ENCODE data around the gene CMSS1.
A peak's percentile ranks its signal among the peaks of the same experiment; 100 is the strongest.
"Not testable (repeated sequence)": the region's sequence is repeated elsewhere in the genome, so short reads cannot be mapped to it uniquely, and the experiment has no call there.

Gene CMSS1

DNA sequence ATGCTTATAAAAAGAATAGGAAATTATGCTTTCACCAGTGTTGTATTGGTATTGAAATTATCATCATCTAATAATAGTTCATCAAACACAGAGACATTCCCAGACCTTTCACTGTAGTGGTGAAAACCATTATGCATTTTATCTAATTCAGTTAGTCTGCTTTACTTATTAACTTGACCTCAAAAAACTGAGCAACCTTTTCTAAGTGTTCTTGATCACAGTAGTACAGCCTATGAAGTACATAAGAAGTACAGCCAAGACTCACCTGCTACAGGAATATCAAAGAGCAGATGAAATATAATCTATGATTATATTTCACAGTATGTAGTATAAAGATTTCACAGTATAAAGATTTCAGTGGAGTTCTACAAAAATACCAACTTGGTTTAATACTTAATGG, 221.4 kb downstream of the CMSS1 start:
- DNase-seq: no peak

DNA sequence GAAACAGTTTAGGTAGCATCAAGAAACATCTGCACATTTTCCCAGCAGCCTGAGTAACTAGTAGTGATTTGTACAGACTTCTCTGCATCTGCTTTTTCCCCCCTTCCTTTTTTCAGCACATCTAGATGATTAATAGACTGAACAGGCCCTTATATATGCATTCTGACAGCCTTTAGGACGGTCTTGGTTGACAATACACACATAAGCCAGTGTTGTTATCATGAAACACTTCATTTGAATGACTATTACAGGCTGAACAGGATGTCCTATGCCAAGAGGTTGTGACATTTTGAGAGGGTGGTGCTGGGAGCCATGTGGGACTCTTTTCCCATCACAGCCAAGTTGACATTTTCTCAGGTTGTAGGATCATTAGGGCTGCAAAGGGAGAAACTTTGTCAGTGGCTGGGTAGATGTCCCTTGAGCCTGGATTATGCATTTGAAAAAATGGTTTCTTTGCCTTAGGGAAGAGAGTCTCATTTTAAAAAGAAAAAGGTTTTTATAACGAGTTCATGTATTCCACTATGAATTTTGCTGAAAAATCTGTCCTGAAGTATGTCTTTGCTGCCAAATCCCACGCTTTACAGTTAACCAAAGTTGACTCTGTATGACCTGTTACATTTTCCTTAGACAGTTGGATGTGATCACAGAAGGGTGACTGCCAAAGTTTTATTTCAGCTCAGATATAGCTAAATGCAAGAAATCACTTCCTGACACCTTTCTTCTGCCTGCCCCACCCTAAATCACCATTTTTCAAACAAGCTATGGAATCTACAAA, 223.0 kb downstream of the CMSS1 start:
- DNase-seq: no peak

DNA sequence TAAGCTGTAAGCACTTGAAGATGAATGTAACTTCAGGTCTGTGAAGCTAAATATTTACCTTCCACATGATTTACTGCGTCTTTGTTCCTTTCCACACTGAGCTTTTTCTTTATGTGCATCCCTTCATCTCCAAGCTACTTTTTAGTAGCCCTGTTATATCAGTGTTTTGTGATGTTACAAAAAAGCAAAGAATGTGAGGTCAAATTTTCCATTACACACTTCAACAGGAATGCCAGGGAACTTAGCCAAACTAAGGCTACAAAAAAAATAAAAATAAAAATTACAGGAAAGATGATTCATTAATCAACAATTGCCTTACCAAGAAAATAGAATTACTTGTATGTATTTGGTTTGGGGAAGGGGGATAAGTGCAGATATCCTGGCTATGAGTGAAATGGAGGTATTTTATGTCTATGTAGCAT, 223.7 kb downstream of the CMSS1 start:
- no peak for DNase-seq

DNA sequence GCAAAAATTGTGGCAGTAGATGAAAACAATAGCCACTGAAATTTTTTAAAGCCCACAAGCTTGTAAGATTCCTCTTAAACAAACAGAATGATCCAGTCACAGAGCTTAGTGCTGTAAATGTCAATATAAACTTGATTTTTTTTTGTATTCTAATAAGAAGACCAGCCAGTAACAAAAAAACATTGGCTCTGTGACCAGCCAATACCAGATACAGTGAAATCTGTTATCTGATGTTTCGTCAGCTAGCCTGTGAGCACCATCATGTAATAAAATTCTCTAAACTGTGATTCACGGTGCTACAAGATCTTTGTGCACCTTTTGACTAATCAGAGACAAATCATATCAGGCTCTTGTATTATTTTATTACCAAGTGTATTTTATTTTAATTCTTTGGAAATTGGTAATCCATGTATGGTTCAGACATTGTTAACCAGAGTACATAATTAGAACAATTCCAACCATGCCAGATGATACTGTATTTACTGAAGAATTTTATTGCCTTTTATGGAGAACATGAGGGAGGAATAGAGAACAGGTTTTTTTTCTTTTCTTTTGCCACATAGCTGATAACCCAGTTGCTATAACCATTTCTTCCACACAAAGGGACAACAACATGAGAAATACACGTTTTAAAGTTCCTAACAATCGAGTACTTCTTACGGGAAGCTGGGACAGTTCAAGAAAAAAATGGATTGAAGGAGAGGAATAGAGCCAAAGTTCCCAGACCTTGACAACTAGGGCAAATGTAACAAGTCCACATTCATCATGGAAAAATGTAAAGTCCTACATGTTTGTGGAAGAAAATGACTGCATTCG, 224.7 kb downstream of the CMSS1 start:
- DNase-seq: no peak

DNA sequence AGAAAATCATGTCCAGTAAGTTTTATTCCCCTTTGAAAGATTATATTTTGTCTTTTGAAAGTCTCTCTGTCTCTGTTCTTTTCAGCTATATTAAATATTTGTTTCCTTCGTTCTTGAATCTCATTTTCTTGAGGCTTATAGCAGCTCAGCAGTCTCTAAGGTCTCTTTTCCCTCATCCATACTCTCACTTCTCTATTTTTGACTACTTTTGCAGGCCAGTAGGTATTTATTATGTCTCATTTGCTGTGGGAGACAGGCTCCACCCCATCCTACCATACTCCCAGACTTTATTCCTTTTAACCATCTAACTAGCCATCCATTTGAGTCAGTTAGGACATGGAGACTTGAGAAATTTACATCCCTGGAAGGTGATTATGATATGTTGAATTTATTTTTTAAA, 225.6 kb downstream of the CMSS1 start:
- no peak for DNase-seq

DNA sequence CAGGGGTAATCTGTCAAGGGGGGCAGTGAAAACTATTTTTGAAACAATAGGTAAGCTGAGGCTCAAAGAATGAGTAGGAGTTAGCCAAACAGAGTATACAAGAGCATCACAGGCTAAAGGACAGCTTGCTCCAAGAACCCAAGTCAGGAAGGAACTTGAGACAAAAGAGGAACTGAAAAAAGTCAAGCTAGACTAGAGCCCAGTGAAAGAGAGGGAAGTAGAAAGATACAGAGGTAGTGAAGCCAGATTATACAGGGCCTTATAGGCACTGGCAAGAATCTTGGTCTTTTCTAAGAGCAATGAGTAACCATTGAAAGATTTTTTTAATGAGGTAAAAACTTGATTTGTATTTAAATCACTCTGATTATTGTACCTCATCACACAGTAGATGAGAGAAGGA, 226.7 kb downstream of the CMSS1 start:
- DNase-seq: no peak

DNA sequence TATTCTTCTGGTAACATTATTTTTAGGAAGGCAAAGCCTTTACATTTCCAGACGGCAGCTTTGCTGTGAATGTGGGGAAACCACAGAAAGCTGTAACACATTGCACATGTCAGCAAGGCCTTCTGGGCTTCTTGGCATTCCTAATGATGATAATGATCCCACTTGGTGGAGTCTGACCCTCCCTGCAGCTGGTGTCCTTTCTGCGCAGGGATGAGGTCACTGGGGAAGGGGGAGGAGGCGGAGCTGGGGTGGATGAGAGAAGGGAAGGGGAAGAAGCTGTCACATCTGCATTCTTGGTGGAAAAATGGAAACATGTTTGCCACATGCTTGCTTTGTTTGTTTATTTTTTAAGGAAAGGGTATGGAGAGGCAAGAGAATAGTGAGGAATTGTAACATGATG, 228.0 kb downstream of the CMSS1 start:
- DNase-seq: no peak

DNA sequence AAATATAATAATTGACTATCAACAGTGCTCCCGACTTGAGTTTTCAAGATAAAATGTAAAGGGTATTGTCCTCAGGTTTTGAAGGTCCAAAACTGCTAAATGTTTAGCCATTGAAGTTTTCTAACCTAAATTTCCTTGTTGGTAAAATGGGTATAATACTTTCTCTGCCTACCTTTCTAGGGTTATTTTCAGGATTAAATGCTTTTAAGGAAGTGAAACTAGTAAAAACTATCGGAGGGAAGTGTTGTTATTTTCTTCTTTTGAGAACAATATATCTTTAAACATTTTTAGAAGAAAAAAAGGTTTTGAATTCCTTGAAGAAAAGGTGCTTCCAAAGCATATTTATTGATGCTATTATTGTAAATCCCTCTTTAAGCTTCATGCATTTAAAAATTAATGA, 229.3 kb downstream of the CMSS1 start:
- DNase-seq: no peak

DNA sequence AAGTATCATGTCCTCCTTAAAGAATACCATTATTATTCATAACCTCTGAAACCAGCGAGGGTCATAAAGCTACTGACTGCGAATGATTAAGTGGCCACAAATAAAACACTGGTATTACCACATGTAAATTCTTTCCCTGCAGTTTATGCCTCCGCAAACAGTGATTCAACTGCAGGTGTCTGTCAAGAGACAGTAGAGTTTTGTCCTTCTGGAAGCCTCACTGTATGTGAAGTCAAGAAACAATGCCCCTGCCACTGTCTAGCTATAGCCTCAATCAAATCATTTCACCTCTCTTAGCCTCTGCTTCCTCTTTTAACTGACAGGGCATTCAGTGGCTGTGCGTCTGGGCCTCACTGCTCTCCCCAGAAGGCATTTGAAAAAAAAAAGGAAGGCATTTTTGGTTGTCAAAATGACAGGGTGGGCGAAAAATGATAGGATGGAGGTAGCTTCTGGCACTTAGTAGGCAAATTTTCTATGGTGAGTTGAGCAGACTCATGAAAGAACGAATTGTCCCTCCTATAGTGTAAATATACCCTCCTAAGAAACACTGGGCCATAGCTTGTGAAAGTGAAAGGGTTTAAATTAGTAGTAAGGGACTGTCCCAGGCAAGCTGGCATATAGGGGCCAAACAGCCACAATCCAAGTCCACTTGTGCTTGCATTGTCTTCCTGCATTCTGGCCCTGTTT, 229.9 kb downstream of the CMSS1 start:
- peak; percentile 59 for DNase-seq

DNA sequence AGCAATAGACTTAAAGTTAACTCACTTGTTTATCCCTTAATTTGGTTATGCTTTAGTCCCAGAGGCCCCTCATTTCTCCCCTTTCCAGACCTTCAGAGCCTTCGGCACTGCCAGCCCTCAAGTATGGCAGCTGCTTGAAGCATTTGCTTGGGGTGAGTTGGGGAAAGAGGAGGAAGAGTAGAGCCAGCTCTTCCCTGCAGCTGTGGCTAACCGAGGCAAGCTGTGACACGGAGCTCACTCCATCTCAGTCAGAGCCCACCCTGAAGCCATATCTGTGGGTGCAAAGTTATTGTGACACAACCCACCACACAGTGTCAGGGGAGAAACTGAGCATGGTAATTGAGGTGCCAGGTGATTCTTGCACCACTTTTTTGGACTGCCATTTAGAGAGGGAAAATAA, 230.6 kb downstream of the CMSS1 start:
- no peak for DNase-seq

DNA sequence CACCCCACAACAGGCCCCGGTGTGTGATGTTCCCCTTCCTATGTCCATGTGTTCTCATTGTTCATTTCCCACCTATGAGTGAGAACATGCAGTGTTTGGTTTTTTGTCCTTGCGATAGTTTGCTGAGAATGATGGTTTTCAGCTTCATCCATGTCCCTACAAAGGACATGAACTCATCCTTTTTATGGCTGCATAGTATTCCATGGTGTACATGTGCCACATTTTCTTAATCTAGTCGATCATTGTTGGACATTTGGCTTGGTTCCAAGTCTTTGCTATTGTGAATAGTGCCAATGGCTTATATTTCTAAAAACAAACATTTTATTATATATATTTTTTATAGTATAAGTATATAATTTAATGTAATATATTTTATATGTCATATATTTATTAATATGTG, 233.9 kb downstream of the CMSS1 start:
- not testable (repeated sequence) for DNase-seq

DNA sequence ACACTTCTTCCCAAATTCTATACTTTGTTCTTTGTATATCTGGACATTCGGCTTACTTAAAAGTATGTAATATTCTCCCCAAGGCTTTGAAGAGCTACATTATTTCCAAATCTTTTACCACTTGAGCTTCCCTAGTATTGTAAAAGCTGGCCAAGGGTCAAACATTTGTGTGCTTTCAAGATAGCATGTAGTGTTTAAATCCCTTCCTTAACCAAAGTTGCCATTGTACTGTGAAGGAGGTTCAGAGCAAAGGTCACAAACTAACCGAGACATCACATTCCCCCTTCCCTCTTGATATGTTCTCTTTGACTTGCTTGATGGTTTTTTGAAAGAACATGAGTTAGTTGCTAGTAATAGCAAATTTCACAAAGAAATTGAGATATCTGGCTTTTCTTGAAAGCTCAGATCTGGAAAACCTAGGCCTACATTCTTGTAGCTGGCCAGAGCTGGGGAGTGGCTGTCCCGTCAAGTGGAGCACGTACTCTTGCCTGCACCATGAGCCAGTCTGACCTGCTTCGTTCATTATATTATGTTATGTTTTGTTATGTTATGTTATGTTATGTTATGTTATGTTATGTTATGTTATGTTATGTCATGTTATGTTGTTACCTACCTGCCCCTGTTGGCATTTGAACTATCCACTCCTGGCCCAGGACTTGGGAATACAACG, 236.4 kb downstream of the CMSS1 start:
- no peak for DNase-seq

DNA sequence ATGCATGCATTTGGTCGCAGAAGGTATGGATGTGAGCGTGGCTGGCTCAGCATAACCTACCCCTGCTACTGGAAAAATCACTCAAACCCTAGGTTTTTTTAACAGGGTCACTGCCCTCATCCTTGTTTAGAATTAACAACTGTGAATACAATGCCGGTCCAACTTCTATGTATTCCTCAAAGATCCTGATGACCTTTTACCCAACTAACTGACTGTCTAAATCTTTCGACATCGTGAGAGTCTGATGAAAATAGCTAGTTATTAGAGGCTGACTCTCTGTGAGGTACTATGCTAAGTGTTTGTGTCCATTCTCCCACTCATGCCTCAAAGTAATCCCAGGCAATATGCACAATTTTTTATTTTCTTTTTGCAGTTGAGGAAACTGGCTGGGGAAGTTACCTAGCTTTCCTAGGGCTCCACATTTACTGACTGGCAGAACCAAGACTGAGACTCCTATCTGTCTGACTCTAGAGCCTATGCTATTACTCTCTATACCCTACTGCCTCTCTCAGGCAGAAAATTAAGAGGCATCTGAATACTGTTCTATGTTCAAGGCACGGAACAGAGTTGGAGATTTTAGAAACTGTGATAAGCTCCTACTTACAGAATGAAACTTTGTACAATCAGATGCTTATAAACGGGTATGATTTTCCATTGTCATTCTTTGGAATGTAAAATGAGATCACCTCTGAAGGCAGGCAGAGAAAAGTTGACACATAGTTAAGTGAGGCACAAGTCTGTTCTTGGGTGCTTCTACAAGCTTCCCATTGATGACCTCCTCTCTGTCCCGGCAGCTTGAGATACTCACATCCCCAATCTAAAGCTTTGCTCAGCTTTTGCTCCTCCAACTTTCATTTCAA, 240.3 kb downstream of the CMSS1 start:
- DNase-seq: no peak

DNA sequence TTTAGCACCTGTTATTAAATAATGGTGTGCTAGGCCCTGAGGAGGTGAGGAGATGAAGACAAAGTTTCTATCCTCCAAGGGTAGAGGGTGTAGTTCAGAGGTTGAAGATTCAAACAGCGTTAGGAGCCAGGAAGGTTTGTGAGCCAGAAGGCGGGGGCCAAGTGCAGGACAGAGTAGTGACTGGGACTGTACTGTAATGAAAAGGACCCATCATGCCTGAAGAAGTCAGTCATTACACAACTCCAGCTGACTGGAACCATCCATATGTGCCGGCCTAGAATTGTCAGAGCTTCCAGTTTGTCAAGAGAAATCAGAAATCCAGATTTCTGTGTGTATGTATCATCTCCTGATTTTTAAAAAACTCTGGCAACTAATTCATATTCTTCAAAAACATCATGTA, 241.8 kb downstream of the CMSS1 start:
- DNase-seq: no peak

DNA sequence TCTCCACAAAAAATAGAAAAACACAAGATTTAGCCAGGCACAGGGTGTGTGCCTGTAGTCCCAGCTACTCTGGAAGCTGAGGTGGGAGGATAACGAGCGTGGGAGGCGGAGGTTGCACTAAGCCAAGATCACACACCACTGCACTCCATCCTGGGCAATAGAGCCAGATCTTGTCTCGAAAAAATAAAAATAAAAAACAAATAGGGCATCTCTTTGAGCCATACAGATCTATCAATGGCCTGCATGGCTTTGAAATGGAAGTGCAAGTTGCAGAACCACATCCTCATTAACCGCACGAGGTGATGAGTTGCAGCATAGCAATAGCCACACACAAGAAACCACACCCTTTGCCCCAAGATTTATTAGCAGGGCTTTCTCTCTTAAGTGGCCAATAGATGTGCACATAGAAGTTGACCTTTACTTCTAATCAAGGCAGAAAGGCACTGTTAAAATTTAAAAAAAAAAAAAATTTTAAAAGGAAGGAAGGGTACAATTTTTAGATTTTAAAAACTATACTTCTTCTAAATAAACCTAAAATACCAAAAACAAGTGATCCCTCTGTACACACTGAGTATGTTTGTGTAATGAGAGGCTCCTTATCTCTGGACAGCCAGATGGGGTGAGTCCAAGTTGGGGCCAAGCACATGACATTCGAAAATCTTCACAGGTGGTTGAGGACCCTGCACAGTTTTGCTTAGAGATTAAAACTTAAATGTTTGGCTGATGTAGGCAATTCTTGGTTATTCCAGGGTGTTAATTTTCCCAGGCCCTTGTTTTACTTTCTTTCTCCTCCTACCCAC, 243.2 kb downstream of the CMSS1 start:
- DNase-seq: peak; percentile 13

DNA sequence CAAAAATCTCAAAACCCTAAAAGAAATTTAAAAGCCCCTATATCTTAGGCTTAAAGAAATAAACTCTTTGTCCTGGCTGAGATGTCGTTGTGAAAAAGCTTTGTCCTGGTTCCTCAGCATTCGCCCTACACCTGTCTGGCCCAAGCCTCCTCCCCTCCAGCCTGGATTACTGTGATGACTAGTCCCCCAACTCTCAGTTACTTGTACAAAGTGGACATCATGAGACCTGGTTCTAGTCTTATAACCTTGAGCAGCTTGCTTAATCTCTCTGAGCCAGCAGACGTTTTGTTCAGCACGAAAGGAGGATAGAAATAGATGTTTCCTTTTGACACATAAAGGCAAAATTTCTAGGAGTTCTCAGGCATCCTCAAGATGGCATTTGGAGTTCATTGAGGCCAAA, 245.0 kb downstream of the CMSS1 start:
- no peak for DNase-seq

DNA sequence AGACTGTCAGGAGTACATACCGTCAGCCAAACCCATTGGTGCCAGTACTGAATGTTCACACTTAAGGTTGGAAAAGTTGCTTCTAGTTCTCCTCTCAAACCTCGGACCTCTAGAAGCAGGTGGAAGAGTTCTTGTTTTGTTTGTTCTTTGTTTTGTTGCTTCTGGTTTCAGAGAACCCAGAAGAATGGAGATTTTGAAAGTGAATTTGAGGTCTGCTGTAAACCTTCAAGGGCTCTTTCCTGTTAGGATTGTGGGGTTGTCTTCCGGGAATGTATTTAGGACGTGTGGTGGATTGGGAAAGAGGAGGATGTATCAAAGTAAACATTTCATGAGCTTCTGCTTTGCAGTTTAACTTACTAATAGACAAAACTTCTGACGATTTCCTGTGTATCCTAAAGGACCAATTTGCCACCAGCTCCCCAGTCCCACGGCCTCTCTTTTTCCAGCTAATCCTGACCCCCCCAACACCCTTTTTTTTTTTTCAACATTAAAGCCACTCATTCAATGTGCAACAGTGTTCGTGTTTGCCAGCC, 246.3 kb downstream of the CMSS1 start:
- no peak for DNase-seq

DNA sequence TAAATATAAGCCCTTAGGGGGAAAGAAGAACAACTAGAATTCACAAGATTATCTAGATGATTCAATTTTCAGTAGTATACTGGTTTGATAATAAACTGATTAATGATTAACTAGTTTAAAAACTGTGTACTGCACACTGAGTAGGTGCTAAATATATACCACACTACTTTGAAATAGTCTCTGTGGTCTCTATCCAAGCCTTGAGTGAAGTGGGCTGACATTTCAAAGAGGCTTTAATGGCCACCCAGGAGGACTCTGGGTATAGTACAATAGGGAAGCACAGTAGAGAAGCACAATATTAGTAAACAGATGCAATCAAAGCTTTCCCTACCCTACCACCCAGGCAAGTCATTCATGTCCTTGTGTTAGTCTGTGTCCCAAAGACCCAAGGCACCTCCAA, 249.9 kb downstream of the CMSS1 start:
- no peak for DNase-seq

DNA sequence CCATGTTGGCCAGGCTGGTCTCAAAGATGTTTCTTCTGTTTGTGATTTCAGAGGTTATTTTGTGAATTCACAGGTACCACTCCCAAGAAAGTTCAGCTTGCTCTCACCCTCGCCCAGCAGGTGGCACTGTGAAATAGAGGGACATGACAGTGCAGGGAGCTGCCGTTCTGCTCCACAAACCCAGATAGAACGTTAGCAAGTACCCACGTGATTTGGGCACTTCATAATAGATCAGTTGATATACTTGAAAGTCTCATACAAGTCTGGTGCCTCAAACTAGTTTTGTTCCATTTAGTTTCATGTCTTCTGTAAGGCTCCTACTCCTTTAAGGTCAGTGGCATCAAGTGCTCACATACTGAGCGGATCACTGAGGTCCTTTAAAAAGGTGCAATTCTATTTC, 251.2 kb downstream of the CMSS1 start:
- peak; percentile 81 for DNase-seq

DNA sequence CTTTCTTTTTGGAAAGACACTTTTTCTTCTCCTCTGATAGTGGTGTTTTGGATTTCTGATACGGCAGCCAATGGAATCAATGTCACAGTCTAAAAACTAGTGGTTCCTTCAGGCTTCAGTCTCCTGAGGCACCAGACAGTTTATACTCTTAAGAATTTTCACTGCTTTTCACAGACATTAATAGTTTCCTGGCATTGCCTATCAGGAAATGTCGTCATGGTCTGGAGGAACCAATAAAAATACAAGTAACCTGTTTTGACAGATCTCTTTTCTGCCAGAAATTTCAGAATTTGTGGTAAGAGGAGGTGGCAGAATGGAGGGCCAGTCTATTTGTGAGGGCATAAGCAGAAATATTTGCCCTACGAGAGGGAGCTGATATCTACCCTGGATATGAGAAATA, 251.8 kb downstream of the CMSS1 start:
- DNase-seq: no peak
